Upper lobe of left lung (tissue), 4 donors: ENCODE data around the gene AFP.

Experiments used
- POLR2AphosphoS5 ChIP-seq, 2 donors: sonication (generic); formaldehyde crosslinking; IDR thresholded peaks; one replicate each; pipeline ENCODE4 v1.5.1; 2017; ENCODE audit warnings: antibody characterized with exemption in 2 of 2
- TF ChIP-seq, protein P1 (sequence below), 6 experiments: fragments of 450-650 bp in 4 of 6; fragments of 200-600 bp in 2 of 6; sonication (generic) in 2 of 6; IDR thresholded peaks; one replicate each; pipeline ENCODE4 v1.5.1; 2016 to 2019; ENCODE audit warnings: antibody characterized with exemption in 6 of 6

GRCh38 chr4:73451981-73452747 is 16.1 kb downstream of the AFP start:
- TF ChIP-seq, protein P1, sequence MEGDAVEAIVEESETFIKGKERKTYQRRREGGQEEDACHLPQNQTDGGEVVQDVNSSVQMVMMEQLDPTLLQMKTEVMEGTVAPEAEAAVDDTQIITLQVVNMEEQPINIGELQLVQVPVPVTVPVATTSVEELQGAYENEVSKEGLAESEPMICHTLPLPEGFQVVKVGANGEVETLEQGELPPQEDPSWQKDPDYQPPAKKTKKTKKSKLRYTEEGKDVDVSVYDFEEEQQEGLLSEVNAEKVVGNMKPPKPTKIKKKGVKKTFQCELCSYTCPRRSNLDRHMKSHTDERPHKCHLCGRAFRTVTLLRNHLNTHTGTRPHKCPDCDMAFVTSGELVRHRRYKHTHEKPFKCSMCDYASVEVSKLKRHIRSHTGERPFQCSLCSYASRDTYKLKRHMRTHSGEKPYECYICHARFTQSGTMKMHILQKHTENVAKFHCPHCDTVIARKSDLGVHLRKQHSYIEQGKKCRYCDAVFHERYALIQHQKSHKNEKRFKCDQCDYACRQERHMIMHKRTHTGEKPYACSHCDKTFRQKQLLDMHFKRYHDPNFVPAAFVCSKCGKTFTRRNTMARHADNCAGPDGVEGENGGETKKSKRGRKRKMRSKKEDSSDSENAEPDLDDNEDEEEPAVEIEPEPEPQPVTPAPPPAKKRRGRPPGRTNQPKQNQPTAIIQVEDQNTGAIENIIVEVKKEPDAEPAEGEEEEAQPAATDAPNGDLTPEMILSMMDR (IDR thresholded peaks at IDR 0.05): no peak
- no peak for TF ChIP-seq POLR2AphosphoS5 (IDR thresholded peaks at IDR 0.05)
